ENCODE results near the gene VASH1.

- TF ChIP-seq EZH2 (optimal IDR thresholded peaks at IDR 0.05; ENCODE audit: low read depth, low read length) (no peak), CTCF (IDR thresholded peaks at IDR 0.05; ENCODE audit: low read length) (no peak), EZH2phosphoT487 (IDR thresholded peaks at IDR 0.05; ENCODE audit: low read length) (no peak)
These were observed 46.2 kb upstream of the VASH1 start for GRCh38 chr14:76715101-76715500.

All from MM.1S (cell line).